Panc1 (cell line): Measurements from ENCODE around the gene BOK. TPM values are rescaled to one million over a fixed set of nuclear protein-coding genes. Genes with fewer than 3 reads are reported as not detected.

ENCODE experiments used
- ATAC-seq: fragments of 200-7000 bp; cut with Tn5 transposase; 2 replicates; pipeline ENCODE4 v1.9.1; 2020; ENCODE audit warnings: mild to moderate bottlenecking, moderate library complexity
- BruUV-seq: library from RNA; stranded (reverse); fragments of 400-500 nt; replicated peaks from 2 replicates; lab custom pipeline; 2021; lab: Mats Ljungman, UMichigan
- CTCF ChIA-PET: fragments of 300-600 bp; sonication (Branson Sonifier 250); formaldehyde crosslinking; loops from one replicate; lab custom pipeline; 2022; ENCODE audit warnings: antibody characterized with exemption; lab: Charles Lee
- POLR2A ChIA-PET: fragments of 300-600 bp; sonication (Branson Sonifier 250); formaldehyde crosslinking; loops from one replicate; lab custom pipeline; 2022; ENCODE audit warnings: antibody characterized with exemption; lab: Charles Lee
- DNase-seq: peaks from one replicate; pipeline ENCODE4 v3.0.0-alpha.2; 2010; ENCODE audit warnings: low read depth, low spot score
- H3K27ac ChIP-seq: 2 replicates; pipeline ENCODE4 v1.5.1; 2011; ENCODE audit warnings: mild to moderate bottlenecking, low read length, inconsistent platforms
- H3K27me3 ChIP-seq: fragments of 200-500 bp; sonication (Bioruptor generic); 2 replicates; pipeline ENCODE4 v1.6.0; 2014; ENCODE audit warnings: low read length, inconsistent platforms; ENCODE audit not compliant: control insufficient read depth, insufficient read depth
- H3K36me3 ChIP-seq: fragments of 200-500 bp; sonication (Bioruptor generic); 2 replicates; pipeline ENCODE4 v1.5.1; 2014; ENCODE audit warnings: inconsistent platforms, mild to moderate bottlenecking, low read length, moderate library complexity; ENCODE audit not compliant: control insufficient read depth, insufficient read depth
- H3K4me1 ChIP-seq: 2 replicates; pipeline ENCODE4 v1.5.1; 2011; ENCODE audit warnings: inconsistent platforms, mild to moderate bottlenecking, low read length, moderate library complexity; ENCODE audit not compliant: control insufficient read depth, insufficient read depth
- H3K4me3 ChIP-seq, 2 experiments: 2 replicates each; pipeline ENCODE4 v1.5.1; 2011 to 2012; ENCODE audit warnings: low read depth in 2 of 2, low read length in 2 of 2, mild to moderate bottlenecking in 2 of 2, inconsistent platforms in 1 of 2, moderate library complexity in 1 of 2
- H3K9me3 ChIP-seq: fragments of 200-500 bp; sonication (Bioruptor generic); 2 replicates; pipeline ENCODE4 v1.5.1; 2014; ENCODE audit warnings: low read depth, mild to moderate bottlenecking, inconsistent platforms, low read length, moderate library complexity; ENCODE audit not compliant: control insufficient read depth, insufficient read depth
- POLR2AphosphoS5 ChIP-seq: IDR thresholded peaks from 2 replicates; pipeline ENCODE4 v1.6.1; 2012; ENCODE audit warnings: mild to moderate bottlenecking, low read depth, low read length, moderate library complexity
- SIN3A ChIP-seq: IDR thresholded peaks from 2 replicates; pipeline ENCODE4 v1.6.1; 2012; ENCODE audit warnings: low read depth, mild to moderate bottlenecking, low read length, moderate library complexity, borderline replicate concordance; ENCODE audit not compliant: insufficient read depth
- TCF7L2 ChIP-seq: IDR thresholded peaks from 2 replicates; pipeline ENCODE4 v1.6.1; 2011; ENCODE audit warnings: mild to moderate bottlenecking, low read depth, low read length, inconsistent platforms
- in situ Hi-C: cut with HindIII; loops from 2 replicates; pipeline ENCODE4 v1.10.0; 2016; ENCODE audit warnings: low sequenced_read_pairs, low pct_unique_long_range_greater_than_20kb
- intact Hi-C: fragments of 100-400 bp; cut with micrococcal nuclease; formaldehyde crosslinking; loops from one replicate; pipeline ENCODE4 v1.10.0; 2022; ENCODE audit not compliant: unreplicated experiment
- total RNA-seq: library from RNA; stranded (reverse); gene quantifications from one replicate; pipeline ENCODE4 v1.2.1, GENCODE V29; 2021; ENCODE audit not compliant: unreplicated experiment
- TF ChIP-seq, protein P1 (sequence below), 2 experiments: IDR thresholded peaks; 2 replicates each; pipeline ENCODE4 v1.6.1; 2011 to 2012; ENCODE audit warnings: low read depth in 2 of 2, control low read depth in 1 of 2, low read length in 1 of 2, mild to moderate bottlenecking in 1 of 2, moderate library complexity in 1 of 2; ENCODE audit not compliant: insufficient read depth in 1 of 2
- TF ChIP-seq, protein P2 (sequence below): fragments of 450-650 bp; IDR thresholded peaks from 2 replicates; pipeline ENCODE4 v1.5.1; 2017; ENCODE audit warnings: mild to moderate bottlenecking

The BOK gene
- total RNA-seq, 1 experiment from 2014 or later: 39.1 TPM

DNA sequence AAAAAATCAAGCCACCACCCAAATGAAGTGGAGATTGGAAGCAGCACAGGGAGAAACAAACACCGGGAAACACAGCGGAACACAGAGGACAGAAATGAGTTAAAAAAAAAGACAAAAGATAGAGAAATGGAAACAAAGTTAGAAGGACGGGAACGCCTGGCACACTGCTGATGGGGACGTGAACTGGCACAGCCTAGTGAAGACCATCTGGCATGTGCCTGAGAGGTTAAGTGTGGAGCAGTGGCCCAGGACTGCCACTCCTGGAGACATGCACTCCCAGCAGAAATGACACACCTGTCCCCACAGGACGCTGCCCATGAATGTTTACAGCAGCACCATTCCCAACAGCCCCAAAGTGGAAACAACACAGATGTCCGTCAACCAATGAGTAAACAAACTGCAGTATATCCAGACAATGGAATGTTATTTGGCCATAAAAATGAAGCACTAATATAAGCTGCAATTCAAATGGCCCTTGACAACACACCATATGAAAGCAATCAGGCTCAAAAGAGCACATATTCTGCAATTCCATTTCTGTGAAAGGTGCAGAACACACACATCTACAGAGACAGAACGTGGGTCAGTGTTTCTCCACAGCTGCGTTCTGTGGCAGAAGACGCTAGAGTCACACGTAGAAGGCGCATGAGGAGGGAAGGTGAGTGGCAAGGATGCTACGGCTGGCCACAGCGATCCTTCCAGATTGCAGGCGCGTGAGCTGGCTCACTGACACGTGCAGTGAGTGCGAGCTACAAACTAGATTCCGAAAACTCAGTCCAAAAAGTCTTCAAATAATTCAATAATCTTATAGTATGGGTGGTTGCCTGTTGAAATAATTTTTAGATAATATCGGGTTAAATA lies 53.8 kb downstream of the BOK start:
- in situ Hi-C loops: no loop called here

DNA sequence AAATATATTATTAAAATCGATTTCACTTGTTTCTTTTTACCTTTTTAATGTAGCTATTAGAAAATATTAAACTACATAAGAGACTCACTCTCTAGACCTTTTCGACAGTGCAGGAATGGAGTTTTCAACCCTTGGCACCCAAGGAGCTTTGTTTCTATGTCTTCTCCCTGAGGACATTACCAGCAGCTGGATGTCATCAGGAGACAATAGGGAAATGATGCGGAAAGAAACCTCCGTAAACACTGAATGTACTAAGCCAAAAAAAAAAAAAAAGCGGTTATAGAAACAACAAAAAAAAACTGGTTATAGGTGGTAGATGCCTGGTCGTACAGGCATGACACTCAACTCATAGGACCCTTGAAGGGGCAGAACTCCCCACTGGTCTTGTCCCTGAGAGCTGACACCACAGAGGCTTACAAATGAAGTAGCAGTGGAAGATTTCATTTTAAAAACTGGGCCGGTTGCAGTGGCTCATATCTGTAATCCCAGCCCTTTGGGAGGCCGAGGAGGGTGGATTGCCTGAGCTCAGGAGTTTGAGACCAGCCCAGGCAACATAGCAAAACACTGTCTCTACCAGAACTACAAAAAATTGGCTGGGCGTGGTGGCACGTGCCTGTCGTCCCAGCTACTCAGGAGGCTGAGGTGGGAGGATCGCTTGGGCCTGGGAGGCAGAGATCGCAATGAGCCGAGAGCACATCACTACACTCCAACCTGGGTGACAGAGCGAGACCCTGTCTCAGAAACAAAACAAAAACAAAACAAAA lies 54.7 kb downstream of the BOK start:
- H3K4me1 ChIP-seq: peaks cover 5% of the 10 kb centered on the region; the same call in 1 of the 2 replicates
- in situ Hi-C loops (no loop called here), intact Hi-C loops (no loop called here)
- H3K27me3 ChIP-seq: no peaks in the 10 kb centered on the region
- ChIA-PET POLR2A (no interaction called here), CTCF (no interaction called here)
- H3K36me3 ChIP-seq: no peaks in the 10 kb centered on the region
- no peak for ATAC-seq
- H3K4me3 ChIP-seq: no peak overlapping the region
- no TSS peak for BruUV-seq
- no peak overlapping the region for H3K27ac ChIP-seq
- DNase-seq: no peak
- no peaks in the 10 kb centered on the region for H3K9me3 ChIP-seq
- TF ChIP-seq, protein P1, sequence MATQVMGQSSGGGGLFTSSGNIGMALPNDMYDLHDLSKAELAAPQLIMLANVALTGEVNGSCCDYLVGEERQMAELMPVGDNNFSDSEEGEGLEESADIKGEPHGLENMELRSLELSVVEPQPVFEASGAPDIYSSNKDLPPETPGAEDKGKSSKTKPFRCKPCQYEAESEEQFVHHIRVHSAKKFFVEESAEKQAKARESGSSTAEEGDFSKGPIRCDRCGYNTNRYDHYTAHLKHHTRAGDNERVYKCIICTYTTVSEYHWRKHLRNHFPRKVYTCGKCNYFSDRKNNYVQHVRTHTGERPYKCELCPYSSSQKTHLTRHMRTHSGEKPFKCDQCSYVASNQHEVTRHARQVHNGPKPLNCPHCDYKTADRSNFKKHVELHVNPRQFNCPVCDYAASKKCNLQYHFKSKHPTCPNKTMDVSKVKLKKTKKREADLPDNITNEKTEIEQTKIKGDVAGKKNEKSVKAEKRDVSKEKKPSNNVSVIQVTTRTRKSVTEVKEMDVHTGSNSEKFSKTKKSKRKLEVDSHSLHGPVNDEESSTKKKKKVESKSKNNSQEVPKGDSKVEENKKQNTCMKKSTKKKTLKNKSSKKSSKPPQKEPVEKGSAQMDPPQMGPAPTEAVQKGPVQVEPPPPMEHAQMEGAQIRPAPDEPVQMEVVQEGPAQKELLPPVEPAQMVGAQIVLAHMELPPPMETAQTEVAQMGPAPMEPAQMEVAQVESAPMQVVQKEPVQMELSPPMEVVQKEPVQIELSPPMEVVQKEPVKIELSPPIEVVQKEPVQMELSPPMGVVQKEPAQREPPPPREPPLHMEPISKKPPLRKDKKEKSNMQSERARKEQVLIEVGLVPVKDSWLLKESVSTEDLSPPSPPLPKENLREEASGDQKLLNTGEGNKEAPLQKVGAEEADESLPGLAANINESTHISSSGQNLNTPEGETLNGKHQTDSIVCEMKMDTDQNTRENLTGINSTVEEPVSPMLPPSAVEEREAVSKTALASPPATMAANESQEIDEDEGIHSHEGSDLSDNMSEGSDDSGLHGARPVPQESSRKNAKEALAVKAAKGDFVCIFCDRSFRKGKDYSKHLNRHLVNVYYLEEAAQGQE (IDR thresholded peaks at IDR 0.05; ENCODE audit: insufficient read depth in 1 of 2, low read depth in 2 of 2, low read length in 1 of 2): no peak
- TF ChIP-seq SIN3A: no peak
- TF ChIP-seq TCF7L2: no peak
- no peak for TF ChIP-seq POLR2AphosphoS5
- TF ChIP-seq, protein P2, sequence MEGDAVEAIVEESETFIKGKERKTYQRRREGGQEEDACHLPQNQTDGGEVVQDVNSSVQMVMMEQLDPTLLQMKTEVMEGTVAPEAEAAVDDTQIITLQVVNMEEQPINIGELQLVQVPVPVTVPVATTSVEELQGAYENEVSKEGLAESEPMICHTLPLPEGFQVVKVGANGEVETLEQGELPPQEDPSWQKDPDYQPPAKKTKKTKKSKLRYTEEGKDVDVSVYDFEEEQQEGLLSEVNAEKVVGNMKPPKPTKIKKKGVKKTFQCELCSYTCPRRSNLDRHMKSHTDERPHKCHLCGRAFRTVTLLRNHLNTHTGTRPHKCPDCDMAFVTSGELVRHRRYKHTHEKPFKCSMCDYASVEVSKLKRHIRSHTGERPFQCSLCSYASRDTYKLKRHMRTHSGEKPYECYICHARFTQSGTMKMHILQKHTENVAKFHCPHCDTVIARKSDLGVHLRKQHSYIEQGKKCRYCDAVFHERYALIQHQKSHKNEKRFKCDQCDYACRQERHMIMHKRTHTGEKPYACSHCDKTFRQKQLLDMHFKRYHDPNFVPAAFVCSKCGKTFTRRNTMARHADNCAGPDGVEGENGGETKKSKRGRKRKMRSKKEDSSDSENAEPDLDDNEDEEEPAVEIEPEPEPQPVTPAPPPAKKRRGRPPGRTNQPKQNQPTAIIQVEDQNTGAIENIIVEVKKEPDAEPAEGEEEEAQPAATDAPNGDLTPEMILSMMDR: no peak

More for the DNA sequence above, 53.8 kb downstream of the BOK start:
- intact Hi-C loops: no loop called here
- no peaks in the 10 kb centered on the region for H3K27me3 ChIP-seq
- BruUV-seq: TSS peak; percentile 23
- TF ChIP-seq POLR2AphosphoS5 (no peak), TCF7L2 (no peak), SIN3A (no peak)
- TF ChIP-seq, protein P1 (IDR thresholded peaks at IDR 0.05; ENCODE audit: insufficient read depth in 1 of 2, low read depth in 2 of 2, low read length in 1 of 2): no peak
- TF ChIP-seq, protein P2: no peak
- H3K4me3 ChIP-seq: no peak overlapping the region
- CTCF ChIA-PET: no interaction called here
- DNase-seq (no peak), ATAC-seq (no peak)
- H3K9me3 ChIP-seq: no peaks in the 10 kb centered on the region
- no peaks in the 10 kb centered on the region for H3K36me3 ChIP-seq
- POLR2A ChIA-PET: no interaction called here
- H3K4me1 ChIP-seq: peaks cover 5% of the 10 kb centered on the region; the same call in 1 of the 2 replicates
- no peak overlapping the region for H3K27ac ChIP-seq
